Keratinocyte (primary cell): ENCODE measurements around the gene BBS9.

ENCODE experiments used
- CTCF ChIP-seq, 3 experiments: IDR thresholded peaks in 1 of 3; conservative IDR thresholded peaks in 1 of 3; optimal IDR thresholded peaks in 1 of 3; 2 replicates in 2 of 3; 3 replicates in 1 of 3; pipeline versions ENCODE3 to v1.5.1; 2011; ENCODE audit warnings: low read length in 3 of 3, mild to moderate bottlenecking in 3 of 3, moderate library complexity in 2 of 3, control low read depth in 1 of 3, inconsistent platforms in 1 of 3; ENCODE audit not compliant: insufficient read depth in 2 of 3; ENCODE audit errors: extremely low read depth in 1 of 3
- EZH2 ChIP-seq: IDR thresholded peaks from one replicate; pipeline ENCODE4 v1.6.1; 2012; ENCODE audit warnings: inconsistent platforms, mild to moderate bottlenecking, low read length, moderate library complexity

- no peak for TF ChIP-seq CTCF (optimal IDR thresholded peaks at IDR 0.05 in 1 of 3, IDR thresholded peaks at IDR 0.05 in 1 of 3, conservative IDR thresholded peaks at IDR 0.05 in 1 of 3; ENCODE audit: extremely low read depth in 1 of 3, insufficient read depth in 2 of 3, low read length in 3 of 3)
- no peak for TF ChIP-seq EZH2
These were observed 88.2 kb downstream of the BBS9 start for GRCh38 chr7:33217595-33217994.
